Activated T-cell treated with anti-CD3 and anti-CD28 coated beads, Interleukin-2, amount 50 U/mL, for 48 hours (primary cell): ENCODE measurements around the gene RPL6.
"Not testable (repeated sequence)": the region's sequence is repeated elsewhere in the genome, so short reads cannot be mapped to it uniquely, and the experiment has no call there.

Experiments used
- DNase-seq, 2 experiments: peaks; one replicate each; pipeline ENCODE4 v3.0.0-alpha.2; 2020

Gene RPL6

DNA sequence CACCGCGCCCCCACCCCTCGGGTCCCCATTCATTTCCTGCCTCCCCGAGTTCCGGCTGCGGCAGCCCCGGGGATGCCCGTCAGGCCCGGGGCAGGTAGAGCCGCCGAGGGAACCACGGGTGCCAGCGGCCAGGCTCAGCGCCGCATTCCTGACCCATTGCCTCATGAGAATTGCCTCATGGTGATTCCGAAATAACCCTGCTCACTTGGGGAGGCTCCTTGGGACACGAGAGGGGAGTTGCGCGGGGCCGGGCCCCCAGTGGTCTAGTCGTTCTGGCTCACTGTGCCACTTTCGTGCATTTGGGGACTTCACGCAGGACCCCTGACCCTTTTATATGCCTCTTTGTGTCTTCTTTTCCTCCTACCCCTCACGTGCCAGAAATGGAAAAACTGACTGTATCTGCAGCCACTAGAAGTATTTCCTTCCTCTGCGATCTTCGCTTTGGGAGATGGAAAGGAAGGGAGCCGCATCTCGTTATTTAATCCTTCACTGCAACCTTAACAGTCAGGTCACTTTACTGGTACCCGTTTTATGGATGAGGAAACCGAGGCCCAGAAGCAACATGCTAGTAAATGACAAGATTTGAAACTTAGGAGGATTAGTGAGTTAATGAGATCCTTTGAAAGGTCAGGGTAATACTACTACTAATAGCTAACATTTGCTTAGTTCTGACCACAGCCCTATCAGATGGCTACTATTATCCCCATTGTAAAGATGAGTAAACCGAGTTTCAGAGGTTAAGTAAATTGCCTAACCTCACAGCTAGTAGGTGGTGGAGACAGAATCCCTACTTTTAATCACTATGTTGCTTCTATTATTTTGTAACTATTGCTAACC lies 10.1 kb upstream of the RPL6 start:
- DNase-seq = no peak

DNA sequence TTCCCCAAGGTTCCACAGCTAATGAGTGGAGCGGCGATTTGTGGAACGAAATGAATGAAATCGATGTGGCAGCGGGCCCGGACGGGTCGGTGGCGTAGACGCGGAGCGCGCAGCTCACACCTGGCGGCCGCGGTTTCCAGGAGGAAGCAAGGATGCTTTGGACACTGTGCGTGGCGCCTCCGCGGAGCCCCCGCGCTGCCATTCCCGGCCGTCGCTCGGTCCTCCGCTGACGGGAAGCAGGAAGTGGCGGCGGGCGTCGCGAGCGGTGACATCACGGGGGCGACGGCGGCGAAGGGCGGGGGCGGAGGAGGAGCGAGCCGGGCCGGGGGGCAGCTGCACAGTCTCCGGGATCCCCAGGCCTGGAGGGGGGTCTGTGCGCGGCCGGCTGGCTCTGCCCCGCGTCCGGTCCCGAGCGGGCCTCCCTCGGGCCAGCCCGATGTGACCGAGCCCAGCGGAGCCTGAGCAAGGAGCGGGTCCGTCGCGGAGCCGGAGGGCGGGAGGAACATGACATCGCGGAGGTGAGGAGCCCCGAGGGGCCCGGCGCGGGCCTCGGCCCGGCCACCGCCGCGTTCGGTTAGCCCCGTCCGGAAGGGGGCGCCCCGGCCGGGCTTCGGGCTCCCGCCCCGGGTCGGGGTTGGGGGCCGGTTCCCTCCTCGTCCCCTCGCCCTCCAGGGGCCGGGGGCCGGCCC lies 9.3 kb upstream of the RPL6 start, which contains the start of gene PTPN11:
PTPN11 (plus strand) TSS at position 340 of the 689 bp plus-strand sequence; CDS start at position 505, 165 bp downstream.
- peak; percentile 95 to 96 for DNase-seq

DNA sequence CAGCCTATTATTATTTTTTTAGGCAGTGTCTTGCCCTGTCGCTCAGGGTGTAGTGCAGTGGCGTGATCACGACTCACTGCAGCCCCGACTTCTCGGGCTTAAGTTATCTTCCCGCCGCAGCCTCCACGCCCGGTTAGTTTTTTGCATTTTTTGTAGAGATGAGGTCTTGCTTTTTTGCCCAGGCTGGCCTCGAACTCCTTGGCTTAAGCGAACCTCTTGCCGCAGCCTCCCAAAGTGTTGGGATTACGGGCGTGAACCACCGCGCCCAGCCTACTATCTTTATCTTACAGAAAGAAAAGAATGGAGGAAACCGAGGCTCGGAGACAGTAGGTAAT lies 8.8 kb upstream of the RPL6 start:
- DNase-seq = no peak

- DNase-seq = not testable (repeated sequence)
Measured at GRCh38 chr12:112415457-112415856, 6.1 kb upstream of the RPL6 start.

DNA sequence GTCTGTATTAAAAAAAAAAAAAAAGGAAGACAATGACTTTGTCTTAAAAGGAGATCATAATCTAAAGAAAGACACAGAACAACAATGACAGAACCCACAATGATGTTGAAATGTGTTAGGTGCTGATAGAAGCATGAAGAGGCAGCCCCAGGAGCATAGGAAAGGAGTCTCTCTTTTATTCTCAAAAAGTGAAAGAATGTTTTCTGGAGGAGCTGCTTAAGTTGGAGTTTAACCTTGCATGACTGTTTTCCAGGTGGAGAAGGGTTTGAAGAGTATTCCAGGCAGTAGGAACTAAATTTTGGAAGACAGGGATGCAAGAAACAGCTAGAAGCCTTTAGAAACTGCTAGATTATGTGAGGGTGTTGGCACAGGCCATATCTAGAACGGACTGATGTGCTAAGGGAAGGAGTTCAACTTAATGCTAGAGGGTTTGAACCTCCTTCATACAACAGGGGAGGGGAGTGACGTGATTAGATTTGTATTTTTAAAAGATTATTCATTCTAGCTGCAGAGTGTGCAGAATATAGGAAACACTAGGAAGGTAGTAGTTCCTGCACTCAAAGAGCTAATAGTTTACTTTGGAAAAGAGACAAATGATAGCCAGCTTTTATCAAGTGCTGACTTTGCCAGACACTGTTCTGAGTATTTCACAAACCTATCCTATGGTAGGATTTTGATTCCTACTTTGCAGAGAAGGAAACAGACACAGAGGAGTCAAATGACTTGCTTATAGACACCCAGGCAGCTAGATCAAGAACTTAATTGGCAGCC lies 4.6 kb upstream of the RPL6 start:
- no peak for DNase-seq

GRCh38 chr12:112409906-112410244 lies 470 bp upstream of the RPL6 start:
- no peak for DNase-seq

DNA sequence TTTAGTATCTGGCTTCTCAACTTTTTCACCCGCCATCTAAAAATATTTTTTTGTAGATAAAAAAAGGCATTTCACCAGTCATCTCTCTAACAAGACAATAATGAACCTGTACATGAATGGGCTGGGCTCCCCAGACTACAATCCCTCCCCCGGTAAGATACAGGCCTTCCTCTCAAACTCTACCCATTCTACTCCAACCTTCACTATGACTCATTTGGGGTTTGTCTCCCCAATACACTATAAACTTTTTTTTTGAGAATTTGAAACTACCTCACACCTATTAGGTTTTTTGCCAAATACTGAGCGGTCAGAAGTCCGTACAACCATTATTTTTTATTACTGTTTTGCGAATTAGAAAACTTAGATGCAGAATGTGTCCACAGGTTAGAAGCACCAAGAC lies 784 bp downstream of the RPL6 start:
- no peak for DNase-seq

- DNase-seq = peak in 1 of 2 experiments; percentile 19
Measured at GRCh38 chr12:112407683-112408082, 1.7 kb downstream of the RPL6 start.

- peak in 1 of 2 experiments; percentile 3 for DNase-seq
Measured at GRCh38 chr12:112406519-112407488, 2.6 kb downstream of the RPL6 start.

- no peak for DNase-seq
Measured at GRCh38 chr12:112401903-112402498, 7.4 kb downstream of the RPL6 start.

DNA sequence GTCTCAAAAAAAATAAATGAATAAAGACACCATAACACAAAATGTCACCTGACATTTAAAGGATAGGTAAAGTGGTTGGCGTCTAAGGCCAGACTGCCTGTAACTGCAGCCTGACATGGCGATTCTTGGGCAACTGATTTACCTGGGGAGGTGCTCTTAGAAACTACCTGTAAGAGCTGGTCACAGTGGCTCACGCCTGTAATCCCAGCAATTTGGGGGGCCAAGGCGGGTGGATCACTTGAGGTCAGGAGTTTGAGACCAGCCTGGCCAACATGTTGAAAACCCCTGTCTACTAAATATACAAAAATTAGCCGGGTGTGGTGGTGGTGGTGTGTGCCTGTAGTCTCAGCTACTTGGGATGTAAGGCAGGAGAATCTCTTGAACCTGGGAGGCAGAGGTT lies 8.4 kb downstream of the RPL6 start:
- no peak for DNase-seq

DNA sequence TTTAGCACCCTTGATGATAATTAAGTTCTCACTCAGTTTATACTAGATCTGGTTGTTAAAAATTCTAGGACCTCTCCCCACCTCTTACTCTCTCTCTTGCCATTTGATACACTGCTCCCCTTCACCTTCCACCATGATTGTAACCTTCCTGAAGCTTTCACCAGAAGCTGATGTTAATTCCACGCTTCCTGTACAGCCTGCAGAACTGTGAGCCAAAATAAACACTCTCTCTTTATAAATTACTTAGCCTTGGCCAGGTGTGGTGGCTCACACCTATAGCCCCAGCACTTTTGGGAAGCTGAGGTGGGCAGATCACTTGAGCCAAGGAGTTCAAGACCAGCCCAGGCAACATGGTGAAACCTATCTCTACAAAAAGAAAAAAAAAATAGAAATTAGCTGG lies 16.1 kb downstream of the RPL6 start:
- no peak for DNase-seq

GRCh38 chr12:112389922-112390654 lies 19.3 kb downstream of the RPL6 start:
- not testable (repeated sequence) for DNase-seq

DNA sequence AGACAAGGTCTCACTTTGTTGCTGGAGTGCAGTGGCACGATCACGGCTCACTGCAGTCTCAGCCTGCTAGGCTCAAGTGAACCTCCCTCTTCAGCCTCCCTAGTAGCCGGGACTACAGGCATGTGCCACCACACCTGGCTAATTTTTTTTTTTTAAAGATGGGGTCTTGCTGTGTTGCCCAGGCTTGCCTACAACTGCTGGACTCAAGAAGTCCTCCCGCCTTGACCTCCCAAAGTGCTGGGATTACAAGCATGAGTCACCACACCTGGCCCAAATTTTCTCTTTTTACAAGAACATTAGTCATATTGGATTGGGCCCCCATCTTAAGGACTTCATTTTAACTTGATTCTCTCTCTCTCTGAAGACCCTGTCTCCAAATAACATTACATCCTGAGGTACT lies 20.2 kb downstream of the RPL6 start:
- no peak for DNase-seq

DNA sequence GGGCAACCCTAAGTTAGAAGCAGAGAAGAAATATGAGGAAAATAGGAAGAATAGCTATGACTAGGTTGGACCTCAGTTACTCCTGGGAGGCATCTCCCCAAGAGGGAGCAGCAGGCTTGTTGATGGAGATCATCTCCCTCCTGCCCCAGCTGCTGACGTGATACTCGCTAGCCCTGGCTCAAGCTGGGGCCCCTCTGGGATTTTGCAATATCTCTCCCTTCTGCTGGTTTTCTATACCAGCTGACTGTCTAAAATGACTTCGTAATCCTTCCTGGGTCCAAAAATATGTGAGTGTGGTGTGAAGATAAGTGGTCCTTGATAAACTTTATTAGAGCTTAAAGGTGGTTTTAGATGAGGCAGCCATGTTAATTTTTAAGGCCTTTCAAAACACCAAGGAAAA lies 22.7 kb downstream of the RPL6 start:
- DNase-seq = no peak

DNA sequence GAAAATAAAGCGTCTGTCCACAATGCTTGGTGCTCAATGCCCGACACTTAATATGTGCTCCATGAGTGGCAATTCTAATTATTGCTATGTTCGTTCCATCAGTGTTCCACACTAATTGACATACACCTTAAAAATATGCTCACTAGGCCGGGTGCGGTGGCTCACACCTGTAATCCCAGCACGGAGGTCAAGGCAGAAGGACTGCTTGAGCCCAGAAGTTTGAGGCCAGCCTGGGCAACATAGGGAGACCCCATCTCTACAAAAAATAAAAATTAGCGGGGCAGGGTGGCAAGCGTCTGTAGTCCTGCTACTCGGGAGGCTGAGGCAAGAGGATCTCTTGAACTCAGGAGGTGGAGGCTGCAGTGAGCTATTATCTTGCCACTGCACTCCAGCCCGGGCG lies 26.5 kb downstream of the RPL6 start:
- no peak for DNase-seq

DNA sequence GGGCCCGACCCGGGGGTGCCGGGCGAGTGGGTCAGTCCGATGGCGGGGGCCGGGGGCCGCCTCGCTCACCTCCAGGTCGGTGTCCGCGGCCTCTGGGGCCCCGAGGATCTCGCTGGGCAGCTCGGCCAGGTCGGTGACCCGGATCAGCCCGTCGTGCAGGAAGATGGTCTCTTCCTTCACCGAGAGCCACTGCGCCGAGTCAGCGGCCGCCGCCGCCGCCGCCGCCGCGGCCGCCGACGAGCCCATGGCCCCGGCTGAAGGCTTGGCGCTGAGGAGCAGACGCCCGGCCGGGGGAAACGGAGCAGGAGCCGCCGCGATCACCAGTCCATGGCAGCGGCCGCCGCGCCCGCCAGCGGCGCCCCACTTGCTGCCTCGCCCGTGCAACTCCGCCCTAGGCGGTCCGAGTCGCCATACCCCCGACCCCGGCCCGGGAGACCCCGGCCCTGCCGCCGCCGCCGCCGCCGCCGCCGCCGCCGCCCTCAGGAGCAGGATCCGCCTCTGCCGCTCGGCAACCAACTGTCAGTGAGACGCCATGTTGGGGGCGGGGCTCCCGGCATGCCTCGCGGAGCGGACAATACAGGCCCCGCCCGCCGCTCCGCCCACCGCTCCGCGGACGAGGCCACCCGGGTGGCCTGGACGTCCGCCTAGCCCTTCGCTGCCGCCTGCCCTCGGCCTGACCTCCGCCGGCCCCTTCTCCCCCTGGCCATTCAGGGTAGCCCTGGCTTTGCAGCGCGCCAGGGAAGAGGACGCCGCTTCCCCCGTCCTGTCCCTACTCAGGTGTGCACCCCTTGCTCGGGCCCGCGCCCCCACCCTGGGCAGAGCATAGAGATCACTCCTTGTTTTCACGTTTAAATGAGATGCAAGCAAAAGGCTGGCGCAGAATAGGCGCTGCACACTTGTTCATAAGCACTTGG lies 27.3 kb downstream of the RPL6 start, which contains the start of gene HECTD4:
HECTD4 (minus strand) TSS at position 549 of the 914 bp plus-strand sequence; CDS start at position 246, 303 bp downstream.
- DNase-seq = peak; percentile 96

DNA sequence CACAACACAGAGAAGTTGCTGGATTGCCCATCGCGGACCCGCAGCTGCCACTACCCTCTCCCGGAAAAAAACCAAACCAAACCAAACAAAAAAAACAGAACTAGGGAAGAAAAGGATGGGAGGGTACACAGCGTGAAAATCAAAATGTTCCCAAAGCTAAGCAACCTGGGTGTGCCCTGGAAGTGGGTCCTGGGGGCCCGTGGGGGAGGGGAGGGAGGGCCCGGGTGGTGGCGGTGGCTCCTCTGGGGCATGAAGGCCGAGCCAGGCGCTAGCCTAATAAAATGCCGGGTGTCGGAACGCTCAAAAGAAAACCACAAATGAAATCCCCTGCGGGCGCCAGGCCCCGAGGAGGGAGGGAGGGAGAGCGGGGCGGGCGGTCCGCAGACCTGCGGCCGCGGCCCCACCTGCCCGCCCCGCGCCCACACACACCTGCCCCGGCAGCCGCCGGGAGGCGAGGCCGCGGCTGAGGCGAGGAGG lies 28.0 kb downstream of the RPL6 start:
- DNase-seq = no peak

DNA sequence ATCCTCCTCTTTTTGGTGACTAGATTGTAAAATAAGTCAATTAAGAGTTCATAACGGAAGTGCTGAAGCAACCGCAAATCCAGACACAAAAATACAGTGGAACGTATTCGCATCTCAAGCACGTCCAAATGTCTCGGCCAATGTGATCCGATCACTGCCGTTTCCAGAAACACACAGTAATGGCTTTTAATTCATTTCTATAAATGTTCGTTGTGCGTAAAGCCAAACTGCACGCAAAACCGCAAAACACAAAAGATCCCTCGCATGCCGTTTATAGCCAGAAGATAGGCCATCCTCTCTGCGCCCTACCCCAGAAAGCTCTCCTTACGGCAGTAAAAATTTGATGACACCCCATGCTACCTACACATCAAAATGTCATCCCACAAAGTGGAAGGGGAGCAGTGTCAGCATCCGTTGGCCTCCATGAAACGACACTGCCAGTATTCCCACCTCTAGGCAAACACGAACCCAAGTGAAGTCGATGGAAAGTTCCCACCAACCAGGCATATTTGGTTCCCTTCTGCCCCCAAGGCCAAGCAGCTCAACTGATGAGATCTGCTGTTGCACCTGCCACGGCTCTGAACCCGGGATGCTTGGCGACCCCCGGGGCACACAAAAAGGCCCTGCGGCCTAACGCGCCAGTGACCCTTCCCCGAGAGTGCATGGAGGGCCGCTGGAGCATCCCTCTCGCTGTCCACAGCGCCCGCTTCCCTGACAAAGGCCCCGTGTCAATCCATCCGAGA lies 28.6 kb downstream of the RPL6 start:
- DNase-seq = peak in 1 of 2 experiments; percentile 40
